Ishikawa (cell line): ENCODE results near the gene XPO5.
A peak's percentile ranks its signal among the peaks of the same experiment; 100 is the strongest.

Source experiments
- CEBPB ChIP-seq: IDR thresholded peaks from 2 replicates; pipeline ENCODE4 v1.6.1; 2012
- CREB1 ChIP-seq: IDR thresholded peaks from 2 replicates; pipeline ENCODE4 v1.6.1; 2012; ENCODE audit warnings: low read depth
- EGR1 ChIP-seq: IDR thresholded peaks from 2 replicates; pipeline ENCODE4 v1.6.1; 2012
- EP300 ChIP-seq: IDR thresholded peaks from 2 replicates; pipeline ENCODE4 v1.6.1; 2012; ENCODE audit warnings: borderline replicate concordance
- FOXM1 ChIP-seq: IDR thresholded peaks from 2 replicates; pipeline ENCODE4 v1.6.1; 2012; ENCODE audit warnings: low read depth, borderline replicate concordance
- NFIC ChIP-seq: IDR thresholded peaks from 2 replicates; pipeline ENCODE4 v1.6.1; 2012
- RAD21 ChIP-seq: IDR thresholded peaks from 2 replicates; pipeline ENCODE4 v1.6.1; 2012; ENCODE audit warnings: low read depth
- TAF1 ChIP-seq: IDR thresholded peaks from 2 replicates; pipeline ENCODE4 v1.6.1; 2012; ENCODE audit warnings: low read depth, mild to moderate bottlenecking
- TCF12 ChIP-seq: IDR thresholded peaks from 2 replicates; pipeline ENCODE4 v1.6.1; 2012; ENCODE audit warnings: low read depth
- TEAD4 ChIP-seq: IDR thresholded peaks from 2 replicates; pipeline ENCODE4 v1.6.1; 2012
- YY1 ChIP-seq: IDR thresholded peaks from 2 replicates; pipeline ENCODE4 v1.6.1; 2012; ENCODE audit warnings: low read depth
- ZBTB7A ChIP-seq: IDR thresholded peaks from 2 replicates; pipeline ENCODE4 v1.6.1; 2012; ENCODE audit warnings: low read depth
- TF ChIP-seq, protein P1 (sequence below): IDR thresholded peaks from 2 replicates; pipeline ENCODE4 v1.6.1; 2012
- TF ChIP-seq, protein P2 (sequence below): IDR thresholded peaks from 2 replicates; pipeline ENCODE4 v1.6.1; 2012; ENCODE audit warnings: low read depth, mild to moderate bottlenecking
- TF ChIP-seq, protein P3 (sequence below): IDR thresholded peaks from 2 replicates; pipeline ENCODE4 v1.6.1; 2012

Gene XPO5

DNA sequence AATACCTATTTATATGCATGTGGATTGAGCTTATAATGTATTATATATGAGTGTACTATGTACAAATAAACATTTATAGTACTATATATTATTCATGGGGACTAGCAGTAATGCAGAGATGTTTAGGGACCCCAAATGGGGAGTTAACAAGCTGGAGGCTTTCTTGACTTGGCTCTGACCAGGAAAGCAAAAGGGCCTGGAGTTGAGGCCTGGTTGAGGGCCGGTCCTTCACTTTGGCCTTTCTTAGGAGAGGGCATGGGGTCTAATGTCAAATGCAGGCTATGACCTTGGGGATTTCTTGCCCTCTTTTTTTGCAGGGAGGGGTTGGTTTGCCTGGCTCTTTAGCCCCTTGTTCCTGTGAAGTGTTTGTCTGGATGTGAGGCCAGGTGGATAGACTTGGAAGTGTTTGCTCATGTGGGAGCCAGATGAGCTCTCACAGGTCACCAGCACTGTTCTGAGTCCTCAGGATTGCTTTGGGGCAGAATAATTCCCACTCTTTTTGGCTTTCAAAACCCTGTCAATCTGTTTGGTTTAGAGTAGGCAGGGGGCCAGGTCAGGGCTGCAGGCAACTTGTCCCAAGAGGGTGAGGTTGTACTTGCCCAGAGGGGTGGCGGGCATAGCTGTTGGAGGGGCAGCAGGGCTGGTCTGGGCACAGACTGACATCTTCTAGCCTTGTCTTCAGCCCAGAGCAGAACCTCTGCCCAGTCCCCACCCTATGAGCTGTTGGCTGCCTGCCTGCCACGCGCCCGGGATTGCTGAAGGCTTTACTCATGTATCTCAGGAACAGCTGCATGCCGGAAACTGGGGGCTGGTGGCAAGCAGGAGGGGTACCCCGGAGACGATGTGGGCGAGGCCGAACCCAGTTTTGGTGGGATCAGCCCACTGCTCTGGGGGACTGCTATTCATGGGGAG, 83.8 kb downstream of the XPO5 start:
- 0 out of 2 replicates have a peak, but pooled peaks have one; percentile 30 for TF ChIP-seq TEAD4
- TF ChIP-seq NFIC, result peak; percentile 18; the same call in 1 of the 2 replicates
- no peak for TF ChIP-seq CREB1

DNA sequence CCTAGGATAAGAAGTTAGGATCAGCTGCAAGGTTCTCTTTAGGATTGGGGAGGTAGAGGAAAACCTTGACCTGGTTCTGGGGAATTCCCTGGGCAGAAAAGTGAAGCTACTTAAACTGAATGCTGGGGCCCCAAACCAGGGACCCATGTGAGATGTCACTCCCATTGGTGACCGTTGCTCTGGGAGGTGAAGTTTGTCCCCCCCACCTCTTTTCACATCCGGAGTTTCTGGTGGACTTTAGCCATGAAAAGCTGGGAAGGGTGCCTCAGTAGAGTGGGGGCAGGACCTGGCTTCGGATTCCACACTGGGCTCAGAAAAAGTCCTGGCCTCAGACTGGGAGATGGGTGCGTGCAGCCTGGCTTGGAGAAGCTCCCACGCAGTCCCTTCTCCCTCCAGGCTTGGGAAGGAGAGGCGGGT, 85.3 kb downstream of the XPO5 start:
- TF ChIP-seq FOXM1 (no peak), YY1 (no peak), ZBTB7A (no peak), CREB1 (no peak), RAD21 (no peak), CEBPB (no peak), TEAD4 (no peak), TCF12 (no peak)
- TF ChIP-seq, protein P1, sequence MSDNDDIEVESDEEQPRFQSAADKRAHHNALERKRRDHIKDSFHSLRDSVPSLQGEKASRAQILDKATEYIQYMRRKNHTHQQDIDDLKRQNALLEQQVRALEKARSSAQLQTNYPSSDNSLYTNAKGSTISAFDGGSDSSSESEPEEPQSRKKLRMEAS, result no peak
- TF ChIP-seq, protein P2, sequence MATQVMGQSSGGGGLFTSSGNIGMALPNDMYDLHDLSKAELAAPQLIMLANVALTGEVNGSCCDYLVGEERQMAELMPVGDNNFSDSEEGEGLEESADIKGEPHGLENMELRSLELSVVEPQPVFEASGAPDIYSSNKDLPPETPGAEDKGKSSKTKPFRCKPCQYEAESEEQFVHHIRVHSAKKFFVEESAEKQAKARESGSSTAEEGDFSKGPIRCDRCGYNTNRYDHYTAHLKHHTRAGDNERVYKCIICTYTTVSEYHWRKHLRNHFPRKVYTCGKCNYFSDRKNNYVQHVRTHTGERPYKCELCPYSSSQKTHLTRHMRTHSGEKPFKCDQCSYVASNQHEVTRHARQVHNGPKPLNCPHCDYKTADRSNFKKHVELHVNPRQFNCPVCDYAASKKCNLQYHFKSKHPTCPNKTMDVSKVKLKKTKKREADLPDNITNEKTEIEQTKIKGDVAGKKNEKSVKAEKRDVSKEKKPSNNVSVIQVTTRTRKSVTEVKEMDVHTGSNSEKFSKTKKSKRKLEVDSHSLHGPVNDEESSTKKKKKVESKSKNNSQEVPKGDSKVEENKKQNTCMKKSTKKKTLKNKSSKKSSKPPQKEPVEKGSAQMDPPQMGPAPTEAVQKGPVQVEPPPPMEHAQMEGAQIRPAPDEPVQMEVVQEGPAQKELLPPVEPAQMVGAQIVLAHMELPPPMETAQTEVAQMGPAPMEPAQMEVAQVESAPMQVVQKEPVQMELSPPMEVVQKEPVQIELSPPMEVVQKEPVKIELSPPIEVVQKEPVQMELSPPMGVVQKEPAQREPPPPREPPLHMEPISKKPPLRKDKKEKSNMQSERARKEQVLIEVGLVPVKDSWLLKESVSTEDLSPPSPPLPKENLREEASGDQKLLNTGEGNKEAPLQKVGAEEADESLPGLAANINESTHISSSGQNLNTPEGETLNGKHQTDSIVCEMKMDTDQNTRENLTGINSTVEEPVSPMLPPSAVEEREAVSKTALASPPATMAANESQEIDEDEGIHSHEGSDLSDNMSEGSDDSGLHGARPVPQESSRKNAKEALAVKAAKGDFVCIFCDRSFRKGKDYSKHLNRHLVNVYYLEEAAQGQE, result no peak
- TF ChIP-seq, protein P3, sequence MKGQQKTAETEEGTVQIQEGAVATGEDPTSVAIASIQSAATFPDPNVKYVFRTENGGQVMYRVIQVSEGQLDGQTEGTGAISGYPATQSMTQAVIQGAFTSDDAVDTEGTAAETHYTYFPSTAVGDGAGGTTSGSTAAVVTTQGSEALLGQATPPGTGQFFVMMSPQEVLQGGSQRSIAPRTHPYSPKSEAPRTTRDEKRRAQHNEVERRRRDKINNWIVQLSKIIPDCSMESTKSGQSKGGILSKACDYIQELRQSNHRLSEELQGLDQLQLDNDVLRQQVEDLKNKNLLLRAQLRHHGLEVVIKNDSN, result no peak

DNA sequence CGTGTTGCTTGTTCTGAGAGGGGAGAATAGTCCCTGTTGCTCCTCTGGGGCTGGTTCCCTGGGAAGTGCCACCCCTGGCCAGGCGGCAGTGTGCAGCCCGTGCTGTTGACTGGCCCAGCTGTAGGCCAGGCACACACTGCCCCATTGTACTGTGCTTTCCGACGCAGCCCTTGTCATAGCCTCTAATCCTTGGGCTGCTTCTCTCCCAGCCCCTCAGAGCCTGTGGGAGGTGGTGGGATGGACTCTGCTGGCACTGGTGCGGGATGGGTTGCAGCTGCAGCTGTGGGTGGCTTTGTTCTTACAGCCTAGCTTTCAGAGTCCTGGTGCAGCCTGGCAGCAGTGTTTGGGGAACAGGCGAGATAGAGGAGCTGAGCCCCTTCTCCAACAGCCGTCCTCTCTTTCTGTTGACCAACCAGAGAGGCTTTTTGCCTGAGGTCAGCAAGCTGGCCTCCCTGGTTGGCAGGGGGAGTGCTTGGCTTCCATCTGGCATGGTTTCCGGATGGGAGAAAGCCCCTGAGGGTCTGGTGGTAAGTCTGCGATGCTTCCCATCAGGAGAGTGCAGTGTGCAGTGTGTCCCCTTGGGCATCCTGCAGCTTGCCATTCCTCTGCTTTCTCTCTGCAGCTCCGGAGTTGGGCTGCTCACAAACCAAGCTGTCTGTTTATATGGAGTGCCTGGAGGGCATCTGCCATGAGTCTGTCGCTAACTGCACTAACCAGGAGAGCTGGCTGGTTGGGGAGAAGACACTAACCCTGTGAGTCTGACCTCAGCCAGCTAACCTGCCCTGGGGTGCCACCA, 86.4 kb downstream of the XPO5 start:
- no peak for TF ChIP-seq TEAD4
- TF ChIP-seq, protein P1, result no peak
- TF ChIP-seq YY1, result no peak
- TF ChIP-seq CREB1, result no peak
- no peak for TF ChIP-seq EGR1
- no peak for TF ChIP-seq EP300
- TF ChIP-seq, protein P2, result no peak
- TF ChIP-seq TCF12, result no peak
- no peak for TF ChIP-seq FOXM1
- TF ChIP-seq TAF1, result no peak
- no peak for TF ChIP-seq ZBTB7A
- TF ChIP-seq NFIC, result no peak
- no peak for TF ChIP-seq CEBPB
- TF ChIP-seq RAD21, result no peak
- TF ChIP-seq, protein P3, result no peak

DNA sequence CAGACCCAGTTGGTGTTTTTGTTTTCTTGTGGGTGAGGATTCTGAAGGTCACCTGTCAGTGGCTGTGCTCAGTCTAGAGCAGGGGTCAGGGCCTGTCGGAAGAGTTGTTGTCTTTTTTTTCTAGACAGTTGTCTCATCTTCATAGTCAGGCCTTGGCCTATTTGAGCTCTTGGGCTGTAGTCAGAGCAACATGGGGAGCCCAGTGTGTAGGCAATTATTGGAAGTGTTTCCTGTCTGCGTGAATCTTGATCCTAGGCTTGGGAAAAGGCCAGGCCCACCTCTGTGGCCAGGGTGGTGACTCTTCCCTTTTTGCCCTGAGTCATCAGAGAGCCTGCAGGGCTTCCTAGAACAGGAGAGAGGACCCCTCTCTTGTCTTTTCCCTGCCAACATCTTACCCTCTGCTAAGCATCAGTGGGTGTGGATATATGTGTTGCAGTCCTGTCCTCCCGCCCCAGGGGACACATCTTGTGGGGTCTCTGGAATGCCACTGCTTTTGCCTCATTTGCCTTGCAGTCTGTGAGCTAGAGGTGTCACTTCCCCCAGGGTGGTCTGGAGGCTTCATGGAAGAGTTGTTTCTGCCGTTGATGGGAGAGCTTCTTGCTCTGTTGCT, 87.1 kb downstream of the XPO5 start:
- no peak for TF ChIP-seq EP300
- TF ChIP-seq YY1, result no peak
- TF ChIP-seq RAD21, result no peak
- no peak for TF ChIP-seq EGR1
- no peak for TF ChIP-seq ZBTB7A
- TF ChIP-seq, protein P2, result no peak
- no peak for TF ChIP-seq NFIC
- TF ChIP-seq TAF1, result no peak
- no peak for TF ChIP-seq TEAD4
- TF ChIP-seq CREB1, result no peak
- TF ChIP-seq TCF12, result no peak
